HG03139 (cell line): Measurements from ENCODE around the gene YIPF4.
"Not testable (repeated sequence)": the region's sequence is repeated elsewhere in the genome, so short reads cannot be mapped to it uniquely, and the experiment has no call there.

Experiments used
- ATAC-seq: cut with Tn5 transposase; IDR thresholded peaks from one replicate; pipeline ENCODE4 v1.9.1; 2021; ENCODE audit not compliant: unreplicated experiment

The YIPF4 gene

DNA sequence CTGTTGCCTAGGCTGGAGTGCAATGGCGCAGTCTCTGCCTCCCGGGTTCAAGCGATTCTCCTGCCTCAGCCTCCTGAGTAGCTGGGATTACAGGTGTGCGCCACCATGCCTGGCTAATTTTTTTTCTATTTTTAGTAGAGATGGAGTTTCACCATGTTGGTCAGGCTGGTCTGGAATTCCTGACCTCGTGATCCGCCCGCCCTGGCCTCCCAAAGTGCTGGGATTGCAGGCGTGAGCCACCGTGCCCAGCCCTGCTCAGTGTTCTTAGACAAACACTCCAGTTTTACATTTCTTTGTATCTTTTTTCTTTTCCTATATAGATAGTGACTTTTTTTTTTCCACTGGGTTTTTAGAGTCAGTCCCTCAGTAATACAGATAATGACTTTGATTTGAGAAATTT is 86.6 kb downstream of the YIPF4 start:
- not testable (repeated sequence) for ATAC-seq

DNA sequence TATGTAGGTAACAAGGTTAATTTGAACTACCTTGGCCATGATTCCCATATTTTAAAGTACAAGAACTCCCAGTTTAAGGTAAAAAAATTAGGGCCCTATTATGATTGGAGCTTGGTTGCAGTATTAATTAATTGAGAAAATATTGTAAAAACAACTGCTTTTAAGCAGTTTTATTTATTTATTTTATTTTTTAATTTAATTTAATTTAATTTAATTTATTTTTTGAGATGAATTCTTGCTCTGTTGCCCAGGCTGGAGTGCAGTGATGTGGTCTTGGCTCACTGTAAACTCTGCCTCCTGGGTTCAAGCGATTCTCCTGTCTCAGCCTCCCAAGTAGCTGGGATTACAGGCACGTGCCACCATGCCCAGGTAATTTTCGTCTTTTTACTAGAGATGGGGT is 88.0 kb downstream of the YIPF4 start:
- not testable (repeated sequence) for ATAC-seq
